Fibroblast of pulmonary artery (primary cell): Measurements from ENCODE around the gene CPT1A.

ENCODE experiments used
- DNase-seq: peaks from one replicate; pipeline ENCODE4 v3.0.0-alpha.2; 2010; ENCODE audit warnings: low read depth
- H3K4me3 ChIP-seq: replicated peaks from 2 replicates; pipeline ENCODE4 v1.5.1; 2011; ENCODE audit warnings: low read depth, mild to moderate bottlenecking, control low read depth, low read length, moderate library complexity
- CTCF ChIP-seq: IDR thresholded peaks from 2 replicates; pipeline ENCODE4 v1.5.1; 2011; ENCODE audit warnings: mild to moderate bottlenecking, control low read depth, low read length, inconsistent platforms; ENCODE audit errors: missing control alignments

Gene CPT1A

GRCh38 chr11:68776442-68777235 lies 65.1 kb downstream of the CPT1A start:
- H3K4me3 ChIP-seq = no peak overlapping the region
- no peak for TF ChIP-seq CTCF
- no peak for DNase-seq

DNA sequence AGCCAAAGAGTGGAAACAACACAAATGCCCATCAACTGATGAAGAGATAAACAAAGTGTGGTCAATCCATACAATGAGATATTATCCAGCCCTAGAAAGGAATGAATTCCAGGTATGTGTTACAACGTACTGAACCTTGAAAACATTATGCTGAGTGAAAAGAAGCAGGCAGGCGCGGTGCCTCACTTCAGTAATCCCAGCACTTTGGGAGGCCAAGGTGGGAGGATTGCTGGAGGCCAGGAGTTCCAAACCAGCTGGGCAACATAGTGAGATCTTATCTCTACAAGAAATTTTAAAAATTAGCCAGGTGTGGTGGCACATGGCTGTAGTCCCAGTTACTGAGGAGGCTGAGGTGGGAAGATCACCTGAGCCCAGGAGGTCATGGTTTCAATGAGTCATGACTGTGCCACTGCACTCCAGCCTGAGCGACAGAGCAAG lies 65.7 kb downstream of the CPT1A start:
- no peak for TF ChIP-seq CTCF
- no peak for DNase-seq
- no peak overlapping the region for H3K4me3 ChIP-seq

DNA sequence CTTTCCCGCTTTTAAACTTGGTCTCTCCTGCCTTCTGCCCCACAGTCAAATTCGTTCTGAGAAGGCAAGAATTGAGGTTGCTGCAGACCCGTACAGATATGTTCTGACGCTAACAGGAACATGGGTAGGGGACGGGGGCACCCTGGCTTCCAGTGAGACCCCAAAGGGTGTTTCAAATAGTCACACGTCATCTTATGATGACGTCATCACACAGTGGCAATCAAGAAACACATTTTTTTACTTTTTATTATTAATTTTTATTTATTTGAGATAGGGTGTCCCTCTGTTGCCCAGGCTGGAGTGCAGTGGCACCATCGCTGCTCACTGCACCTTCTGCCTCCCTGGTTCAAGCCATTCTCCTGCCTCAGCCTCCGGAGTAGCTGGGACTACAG lies 67.5 kb downstream of the CPT1A start:
- no peak for DNase-seq
- TF ChIP-seq CTCF = no peak
- no peak overlapping the region for H3K4me3 ChIP-seq

DNA sequence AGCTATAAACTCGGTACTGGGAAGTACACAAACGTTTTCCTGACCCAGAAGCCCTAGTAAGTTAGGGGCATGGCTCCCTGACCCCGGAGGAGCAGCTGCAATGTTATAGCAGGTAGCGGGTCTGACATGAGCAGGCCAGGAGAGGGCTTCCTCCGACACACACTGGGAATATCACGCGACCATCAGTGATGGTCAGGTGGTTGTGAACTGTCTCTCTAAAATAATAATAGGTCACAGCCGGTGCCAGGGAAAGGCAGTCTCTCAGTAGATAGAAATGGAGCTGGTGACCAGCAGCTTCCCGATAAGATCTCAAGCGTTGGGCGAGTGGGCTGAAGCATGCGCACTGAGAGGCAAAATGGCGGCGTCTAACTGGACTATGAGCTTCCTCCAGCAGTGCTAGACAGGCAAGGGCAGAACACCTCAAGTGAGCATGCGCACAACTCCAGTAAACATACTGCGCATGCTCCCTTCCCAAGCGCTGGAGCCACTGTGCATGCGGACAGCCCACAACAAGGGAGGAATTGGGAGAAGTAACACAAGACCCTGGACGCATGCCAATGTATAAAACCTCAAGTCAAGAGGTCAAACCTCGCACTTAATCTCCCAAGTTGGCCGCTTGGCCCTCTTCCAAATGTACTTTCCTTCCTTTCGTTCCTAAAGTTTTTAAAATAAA lies 68.1 kb downstream of the CPT1A start:
- no peak for DNase-seq
- no peak for TF ChIP-seq CTCF
- H3K4me3 ChIP-seq = no peak overlapping the region

- DNase-seq = no peak
- TF ChIP-seq CTCF = no peak
- no peak overlapping the region for H3K4me3 ChIP-seq
Measured at GRCh38 chr11:68772936-68773335, 68.8 kb downstream of the CPT1A start.

- TF ChIP-seq CTCF = no peak
- DNase-seq = no peak
- H3K4me3 ChIP-seq = no peak overlapping the region
Measured at GRCh38 chr11:68770781-68771180, 70.9 kb downstream of the CPT1A start.
